IMR-90 (cell line): ENCODE data around the gene TUB.

Source experiments
- CEBPB ChIP-seq: IDR thresholded peaks from 2 replicates; pipeline ENCODE4 v1.6.1; 2012; ENCODE audit warnings: low read depth, low read length, improper control_type of control experiment
- FOS ChIP-seq: fragments of 150-350 bp; IDR thresholded peaks from 2 replicates; pipeline ENCODE4 v1.6.1; 2016; ENCODE audit warnings: low read depth, low read length
- MXI1 ChIP-seq: IDR thresholded peaks from 2 replicates; pipeline ENCODE4 v1.6.1; 2012; ENCODE audit warnings: low read depth, mild to moderate bottlenecking, low read length, moderate library complexity, borderline replicate concordance
- POLR2A ChIP-seq: IDR thresholded peaks from 2 replicates; pipeline ENCODE4 v1.6.1; 2012; ENCODE audit warnings: mild to moderate bottlenecking, low read depth, low read length
- RCOR1 ChIP-seq: IDR thresholded peaks from 2 replicates; pipeline ENCODE4 v1.6.1; 2012; ENCODE audit warnings: mild to moderate bottlenecking, low read length, improper control_type of control experiment; ENCODE audit not compliant: insufficient replicate concordance
- RFX5 ChIP-seq: IDR thresholded peaks from 2 replicates; pipeline ENCODE4 v1.8.0; 2012; ENCODE audit warnings: low read depth, mild to moderate bottlenecking, low read length, moderate library complexity
- SMC3 ChIP-seq: fragments of 150-350 bp; IDR thresholded peaks from 2 replicates; pipeline ENCODE4 v1.6.1; 2016; ENCODE audit warnings: low read depth, mild to moderate bottlenecking, antibody characterized with exemption, low read length, moderate library complexity
- TF ChIP-seq, protein P1 (sequence below): conservative IDR thresholded peaks from 2 replicates; pipeline ENCODE4 v1.5.1; 2012; ENCODE audit warnings: mild to moderate bottlenecking, low read depth, low read length, improper control_type of control experiment

DNA sequence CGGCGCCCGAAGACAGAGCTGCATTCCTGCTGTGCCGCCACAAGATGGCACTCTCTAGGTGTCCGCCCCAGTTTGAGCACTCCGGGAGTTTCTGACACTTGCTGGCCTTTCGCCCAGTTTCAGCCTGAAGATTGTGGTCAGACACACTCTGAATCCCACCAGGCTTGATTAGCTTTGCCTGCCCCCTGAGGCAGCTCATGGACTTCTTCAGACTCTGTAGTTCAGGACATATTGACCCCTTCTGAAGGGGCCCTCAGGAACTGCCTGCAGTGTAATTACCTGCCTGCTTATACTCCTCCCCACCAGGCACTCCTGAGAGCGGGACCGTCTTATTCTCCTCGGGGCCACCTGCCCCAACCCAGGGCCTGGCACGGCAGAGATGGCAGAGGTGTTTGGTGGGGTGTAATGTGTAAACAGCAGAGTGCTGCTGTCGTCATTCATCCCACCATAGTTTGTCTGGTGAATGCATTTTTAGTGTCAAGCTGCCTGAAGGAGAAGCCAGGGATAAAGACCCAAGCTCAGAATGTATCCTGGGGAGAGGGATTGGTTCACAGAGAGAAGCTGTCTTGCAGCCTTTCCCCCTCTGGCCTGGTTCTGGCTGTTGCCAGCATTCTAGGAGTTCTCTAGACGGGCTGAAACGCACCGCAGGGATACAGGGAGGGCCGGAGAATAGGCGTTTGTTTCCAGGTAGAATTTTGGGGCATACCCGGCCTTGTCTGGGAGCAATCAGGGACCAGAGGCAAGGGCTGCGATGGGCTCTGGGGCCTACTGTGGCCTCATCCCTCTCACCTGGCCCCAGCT, 47.5 kb upstream of the TUB start:
- TF ChIP-seq SMC3 (peak; percentile 98), FOS (no peak), CEBPB (no peak), MXI1 (no peak), RCOR1 (no peak), POLR2A (no peak), RFX5 (no peak)
- TF ChIP-seq, protein P1, sequence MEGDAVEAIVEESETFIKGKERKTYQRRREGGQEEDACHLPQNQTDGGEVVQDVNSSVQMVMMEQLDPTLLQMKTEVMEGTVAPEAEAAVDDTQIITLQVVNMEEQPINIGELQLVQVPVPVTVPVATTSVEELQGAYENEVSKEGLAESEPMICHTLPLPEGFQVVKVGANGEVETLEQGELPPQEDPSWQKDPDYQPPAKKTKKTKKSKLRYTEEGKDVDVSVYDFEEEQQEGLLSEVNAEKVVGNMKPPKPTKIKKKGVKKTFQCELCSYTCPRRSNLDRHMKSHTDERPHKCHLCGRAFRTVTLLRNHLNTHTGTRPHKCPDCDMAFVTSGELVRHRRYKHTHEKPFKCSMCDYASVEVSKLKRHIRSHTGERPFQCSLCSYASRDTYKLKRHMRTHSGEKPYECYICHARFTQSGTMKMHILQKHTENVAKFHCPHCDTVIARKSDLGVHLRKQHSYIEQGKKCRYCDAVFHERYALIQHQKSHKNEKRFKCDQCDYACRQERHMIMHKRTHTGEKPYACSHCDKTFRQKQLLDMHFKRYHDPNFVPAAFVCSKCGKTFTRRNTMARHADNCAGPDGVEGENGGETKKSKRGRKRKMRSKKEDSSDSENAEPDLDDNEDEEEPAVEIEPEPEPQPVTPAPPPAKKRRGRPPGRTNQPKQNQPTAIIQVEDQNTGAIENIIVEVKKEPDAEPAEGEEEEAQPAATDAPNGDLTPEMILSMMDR = peak; percentile 95
